Left lobe of liver (tissue), 2 donors: ENCODE data around the gene ZCRB1. TPM values are rescaled to one million over a fixed set of nuclear protein-coding genes. Genes with fewer than 3 reads are reported as not detected.
A peak's percentile ranks its signal among the peaks of the same experiment; 100 is the strongest.
"Not testable (repeated sequence)": the region's sequence is repeated elsewhere in the genome, so short reads cannot be mapped to it uniquely, and the experiment has no call there.

Experiments used
- ATAC-seq: fragments of 200-7000 bp; cut with Tn5 transposase; one replicate; pipeline ENCODE4 v1.9.1; 2020; ENCODE audit warnings: mild to moderate bottlenecking, moderate library complexity
- DNase-seq: peaks from one replicate; pipeline ENCODE4 v3.0.0-alpha.2; 2020; ENCODE audit warnings: low spot score
- total RNA-seq: library from RNA; stranded (reverse); gene quantifications from one replicate; pipeline ENCODE4 v1.2.1, GENCODE V29; 2021
- donor health status: DM: no; HTN: no; CAD: no; lungs with moderate emphysema.
- donor health status: DM: no; HTN: yes; CAD: no.

The ZCRB1 gene, protein sequence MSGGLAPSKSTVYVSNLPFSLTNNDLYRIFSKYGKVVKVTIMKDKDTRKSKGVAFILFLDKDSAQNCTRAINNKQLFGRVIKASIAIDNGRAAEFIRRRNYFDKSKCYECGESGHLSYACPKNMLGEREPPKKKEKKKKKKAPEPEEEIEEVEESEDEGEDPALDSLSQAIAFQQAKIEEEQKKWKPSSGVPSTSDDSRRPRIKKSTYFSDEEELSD
- 17.6 TPM for total RNA-seq

DNA sequence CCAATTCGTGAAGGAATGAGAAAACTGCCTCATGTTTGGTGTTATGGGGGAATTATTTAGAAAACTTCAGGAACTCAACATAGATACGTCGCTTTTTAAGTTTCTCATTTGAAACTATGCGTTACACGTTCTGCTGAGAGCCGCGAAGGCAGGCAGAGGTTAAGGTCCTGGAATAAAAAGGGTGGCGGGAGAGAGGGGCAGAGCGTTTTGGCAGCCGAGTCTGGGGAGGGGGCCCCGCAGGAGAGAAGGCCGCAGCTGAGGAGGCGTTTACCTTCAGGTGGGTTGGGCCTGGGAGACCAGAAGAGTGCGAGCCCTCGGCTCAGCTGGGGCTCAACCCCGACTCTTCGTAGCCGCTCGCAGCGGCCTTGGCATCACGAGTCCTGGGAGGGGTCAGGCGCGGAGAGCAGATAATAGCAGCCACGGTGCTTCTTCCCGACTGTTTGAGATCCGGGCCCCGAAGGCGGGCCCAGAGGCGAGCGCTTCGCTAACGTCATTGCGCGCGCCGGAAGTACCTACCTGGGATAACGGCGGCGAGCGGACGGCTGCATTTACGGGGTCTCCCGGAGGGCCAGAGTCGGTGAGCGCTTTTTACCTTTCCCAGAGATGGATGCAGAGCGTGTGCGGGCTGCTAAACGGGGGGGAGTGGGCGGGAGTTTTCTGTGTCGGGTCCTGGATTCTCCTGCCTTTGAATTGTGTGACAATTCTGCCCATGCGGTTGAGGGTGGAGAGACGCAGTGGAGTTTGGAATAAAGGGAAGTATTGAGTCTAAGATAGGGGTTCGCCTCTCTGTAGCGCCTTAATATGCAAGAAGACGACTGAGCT, at the start of gene ZCRB1, which contains the start of gene PPHLN1:
ZCRB1 (minus strand) TSS at position 442 of the 822 bp plus-strand sequence. CDS start 1,992 bp downstream, outside the sequence.
PPHLN1 (plus strand) TSS at position 515 of the 822 bp plus-strand sequence. CDS start 9,736 bp downstream, outside the sequence.
- DNase-seq (peak; percentile 89), ATAC-seq (peak; percentile 98)

DNA sequence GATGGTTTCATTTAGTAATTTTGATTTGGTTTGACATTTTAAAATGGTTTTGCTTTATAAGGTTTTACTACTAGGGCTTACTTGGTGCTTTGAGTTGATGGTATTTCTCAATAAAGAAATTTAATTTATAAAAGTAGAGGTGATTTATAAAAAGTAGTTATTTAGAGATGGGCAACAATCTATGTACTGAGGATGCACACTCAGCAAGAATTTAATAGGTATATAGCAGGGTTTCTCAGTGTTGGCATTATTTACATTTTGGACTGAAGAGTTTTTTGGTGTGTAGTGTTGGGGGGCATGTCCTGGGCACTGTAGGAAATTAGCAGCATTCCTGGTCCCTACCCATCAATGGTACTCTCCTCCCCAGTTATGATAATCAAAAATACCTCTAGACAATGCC, 47.8 kb upstream of the ZCRB1 start:
- ATAC-seq (no peak), DNase-seq (no peak)

DNA sequence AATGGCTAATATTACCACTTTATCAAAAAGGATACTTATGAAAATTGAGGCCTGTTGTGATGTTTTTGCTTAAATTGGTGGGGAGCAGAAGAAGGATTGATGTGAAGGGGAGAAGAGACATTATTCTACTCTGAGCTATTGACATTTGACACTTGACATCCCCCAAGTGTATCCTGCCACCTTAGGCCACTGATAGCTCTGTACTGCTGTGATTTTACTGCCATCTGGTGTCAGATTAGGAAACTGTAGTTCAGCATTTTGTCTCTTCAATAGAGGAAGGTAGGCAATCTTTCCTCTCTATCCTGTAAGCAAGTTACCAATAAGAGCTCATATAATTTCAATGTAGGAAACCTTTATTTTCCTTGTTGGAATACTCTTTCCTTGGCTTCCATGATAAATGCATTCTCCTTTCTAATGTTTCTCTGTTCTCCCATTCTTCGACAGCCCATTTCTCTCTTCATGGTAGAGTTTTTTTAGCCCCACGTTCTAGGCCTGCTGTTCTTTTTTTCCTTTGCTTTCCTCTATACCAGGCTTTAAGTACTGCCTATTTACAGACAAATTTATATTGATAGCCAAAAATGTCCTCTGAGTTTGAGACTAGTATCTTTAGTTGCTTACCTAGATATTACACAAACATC, 46.4 kb upstream of the ZCRB1 start:
- ATAC-seq (peak; percentile 87), DNase-seq (no peak)

GRCh38 chr12:42370013-42370412, 44.1 kb upstream of the ZCRB1 start:
- no peak for DNase-seq
- ATAC-seq: no peak

DNA sequence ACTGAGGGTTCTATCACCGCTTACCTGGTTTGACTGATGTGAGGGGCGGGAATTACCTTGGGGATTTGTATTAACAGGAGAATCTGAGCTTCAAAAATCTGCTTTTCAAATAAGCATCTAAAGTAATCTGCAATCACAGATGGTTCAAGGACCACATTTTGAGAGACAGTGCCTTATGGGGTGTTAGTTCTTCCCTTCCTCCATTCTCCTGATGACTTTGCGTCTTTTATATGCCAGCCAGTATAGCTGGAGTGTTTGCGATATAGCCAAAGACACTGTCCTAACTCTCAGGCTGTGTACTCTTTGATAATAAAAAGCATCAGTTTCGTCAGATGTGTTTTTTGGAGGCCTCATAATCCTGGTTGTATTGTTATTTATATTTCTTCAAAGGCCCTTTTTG, 39.6 kb upstream of the ZCRB1 start:
- no peak for ATAC-seq
- no peak for DNase-seq

DNA sequence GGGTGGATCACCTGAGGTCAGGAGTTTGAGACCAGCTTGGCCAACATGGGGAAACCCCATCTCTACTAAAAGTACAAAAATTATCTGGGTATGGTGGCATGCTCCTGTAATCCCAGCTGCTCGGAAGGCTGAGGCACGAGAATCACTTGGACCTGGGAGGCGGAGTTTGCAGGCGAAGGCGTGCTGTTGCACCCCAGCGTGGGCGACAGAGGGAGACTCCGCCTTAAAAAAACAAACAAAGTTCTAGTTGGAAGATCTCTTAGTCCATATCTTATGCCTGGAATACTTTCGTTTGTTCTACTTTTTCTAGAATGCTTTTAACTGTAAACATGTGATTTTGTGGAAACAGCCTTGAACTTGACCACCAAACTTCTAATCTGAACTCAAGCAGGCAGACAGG, 38.8 kb upstream of the ZCRB1 start:
- DNase-seq (no peak), ATAC-seq (no peak)

DNA sequence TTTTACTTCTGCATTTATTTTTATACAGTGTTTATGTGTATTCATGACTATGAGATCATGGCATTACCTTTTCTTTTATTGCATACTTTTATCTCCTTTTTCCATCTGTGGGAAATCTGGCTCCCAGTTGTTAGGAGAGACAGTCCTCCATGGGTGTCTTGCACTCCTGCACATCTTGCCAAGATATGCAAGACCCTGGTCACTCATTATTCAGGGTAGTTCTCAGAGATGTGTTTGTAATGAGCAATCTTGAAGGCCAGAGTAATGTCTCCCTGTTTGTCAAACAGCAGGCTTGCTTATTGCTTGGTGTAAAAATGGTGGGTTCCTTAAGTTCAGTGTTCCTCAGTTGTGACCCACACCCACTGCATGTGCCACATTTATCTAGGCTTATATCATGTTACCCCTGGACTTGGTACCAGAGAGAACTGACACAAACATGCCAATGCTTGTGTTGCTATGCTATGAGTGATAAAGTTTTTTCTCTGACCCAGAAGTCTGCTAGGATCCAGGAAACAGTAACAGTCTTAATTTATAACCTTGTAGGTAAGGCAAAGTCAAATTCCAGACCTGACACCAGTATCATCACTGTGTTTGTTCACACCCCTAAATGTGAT, 36.9 kb upstream of the ZCRB1 start:
- ATAC-seq: no peak
- DNase-seq: no peak

GRCh38 chr12:42361909-42362646, 36.2 kb upstream of the ZCRB1 start:
- DNase-seq (no peak), ATAC-seq (no peak)

GRCh38 chr12:42360747-42361403, 35.0 kb upstream of the ZCRB1 start:
- DNase-seq (no peak), ATAC-seq (no peak)

- ATAC-seq: no peak
- no peak for DNase-seq
These were observed 30.4 kb upstream of the ZCRB1 start for GRCh38 chr12:42356344-42356743.

- ATAC-seq, DNase-seq: not testable (repeated sequence)
These were observed 24.1 kb upstream of the ZCRB1 start for GRCh38 chr12:42350021-42350407.

DNA sequence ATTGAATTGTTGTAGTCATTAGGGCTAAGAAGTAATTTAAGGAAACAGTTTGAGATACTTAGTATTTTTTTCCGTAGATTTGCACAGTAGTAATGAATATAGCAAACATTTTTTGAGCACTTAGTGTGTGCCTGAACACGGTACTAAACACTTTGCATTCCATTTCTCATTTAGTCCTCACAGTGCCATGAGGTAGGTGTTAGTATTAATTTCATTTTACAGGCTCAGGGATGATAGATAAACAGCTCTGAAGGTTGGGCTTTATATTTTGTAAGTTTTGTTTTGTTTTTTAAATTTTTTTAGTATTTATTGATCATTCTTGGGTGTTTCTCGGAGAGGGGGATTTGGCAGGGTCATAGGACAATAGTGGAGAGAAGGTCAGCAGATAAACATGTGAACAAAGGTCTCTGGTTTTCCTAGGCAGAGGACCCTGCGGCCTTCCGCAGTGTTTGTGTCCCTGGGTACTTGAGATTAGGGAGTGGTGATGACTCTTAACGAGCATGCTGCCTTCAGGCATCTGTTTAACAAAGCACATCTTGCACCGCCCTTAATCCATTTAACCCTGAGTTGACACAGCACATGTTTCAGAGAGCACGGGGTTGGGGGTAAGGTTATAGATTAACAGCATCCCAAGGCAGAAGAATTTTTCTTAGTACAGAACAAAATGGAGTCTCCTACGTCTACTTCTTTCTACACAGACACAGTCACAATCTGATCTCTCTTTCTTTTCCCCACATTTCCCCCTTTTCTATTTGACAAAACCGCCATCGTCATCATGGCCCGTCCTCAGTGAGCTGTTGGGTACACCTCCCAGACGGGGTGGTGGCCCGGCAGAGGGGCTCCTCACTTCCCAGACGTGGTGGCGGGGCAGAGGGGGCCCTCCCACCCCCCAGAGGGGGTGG, 23.5 kb upstream of the ZCRB1 start:
- not testable (repeated sequence) for ATAC-seq, DNase-seq

GRCh38 chr12:42346403-42347002, 20.6 kb upstream of the ZCRB1 start:
- ATAC-seq: no peak
- DNase-seq: no peak

- ATAC-seq (no peak), DNase-seq (no peak)
These were observed 17.8 kb upstream of the ZCRB1 start for GRCh38 chr12:42343721-42344120.

- ATAC-seq: no peak
- DNase-seq: no peak
These were observed 16.1 kb upstream of the ZCRB1 start for GRCh38 chr12:42342028-42342427.

DNA sequence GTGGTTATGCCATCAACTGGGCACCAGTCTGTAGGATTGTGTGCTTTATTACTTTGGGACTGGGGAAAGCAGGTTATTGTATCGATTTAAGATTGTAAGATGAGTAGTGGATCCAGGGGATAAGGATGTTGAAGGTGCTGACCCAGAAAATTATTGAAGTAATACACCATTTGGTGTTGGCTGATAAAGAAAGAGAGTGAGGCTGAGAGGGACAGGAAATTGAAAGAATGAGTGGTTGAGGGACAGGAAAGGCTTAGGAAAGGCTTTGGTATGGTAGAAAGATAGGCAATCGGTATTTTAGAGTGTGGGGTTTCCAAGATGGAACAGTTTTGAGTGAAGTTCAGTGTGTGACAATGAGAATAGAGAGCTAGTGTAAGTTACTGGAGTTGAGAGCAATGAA, 12.4 kb upstream of the ZCRB1 start:
- DNase-seq (no peak), ATAC-seq (no peak)

GRCh38 chr12:42336286-42336685, 10.4 kb upstream of the ZCRB1 start:
- DNase-seq (no peak), ATAC-seq (no peak)
